GM23338 (cell line): ENCODE measurements around the gene NEU1. TPM values are rescaled to one million over a fixed set of nuclear protein-coding genes. Genes with fewer than 3 reads are reported as not detected.

Source experiments
- ATAC-seq: fragments of 200-7000 bp; cut with Tn5 transposase; 3 replicates; pipeline ENCODE4 v1.9.1; 2020
- DNase-seq: peaks from one replicate; pipeline ENCODE4 v3.0.0-alpha.2; 2015; ENCODE audit warnings: low spot score
- H2AFZ ChIP-seq: fragments of 200-600 bp; sonication (generic); 2 replicates; pipeline ENCODE4 v1.8.0; 2016; ENCODE audit warnings: antibody characterized with exemption, mild to moderate bottlenecking, moderate library complexity
- H3F3A ChIP-seq: fragments of 200-600 bp; sonication (generic); replicated peaks from 2 replicates; pipeline ENCODE4 v1.8.0; 2017; ENCODE audit warnings: antibody characterized with exemption, mixed run types, low read depth
- H3K27ac ChIP-seq: fragments of 200-600 bp; sonication (generic); 2 replicates; pipeline ENCODE4 v1.6.1; 2016; ENCODE audit warnings: low read depth
- H3K27me3 ChIP-seq: fragments of 200-600 bp; sonication (generic); 2 replicates; pipeline ENCODE4 v1.8.0; 2016; ENCODE audit warnings: mild to moderate bottlenecking, mixed run types, moderate library complexity; ENCODE audit not compliant: insufficient read depth
- H3K36me3 ChIP-seq: fragments of 200-600 bp; sonication (generic); 2 replicates; pipeline ENCODE4 v1.8.0; 2016; ENCODE audit warnings: mild to moderate bottlenecking; ENCODE audit not compliant: insufficient read depth
- H3K4me1 ChIP-seq: fragments of 200-600 bp; sonication (generic); 2 replicates; pipeline ENCODE4 v1.8.0; 2016; ENCODE audit warnings: mild to moderate bottlenecking, moderate library complexity; ENCODE audit not compliant: insufficient read depth
- H3K4me2 ChIP-seq: fragments of 200-600 bp; sonication (generic); 2 replicates; pipeline ENCODE4 v1.7.1; 2017; ENCODE audit warnings: mixed run types
- H3K4me3 ChIP-seq: fragments of 200-600 bp; sonication (generic); 2 replicates; pipeline ENCODE4 v1.6.1; 2016; ENCODE audit warnings: mixed run types
- H3K79me2 ChIP-seq: fragments of 200-600 bp; sonication (generic); replicated peaks from 2 replicates; pipeline ENCODE4 v1.8.0; 2017; ENCODE audit warnings: mild to moderate bottlenecking; ENCODE audit not compliant: insufficient read depth
- H3K9me2 ChIP-seq: fragments of 200-600 bp; sonication (generic); 2 replicates; pipeline ENCODE4 v1.8.0; 2017; ENCODE audit not compliant: insufficient read depth
- H4K20me1 ChIP-seq: fragments of 200-600 bp; sonication (generic); replicated peaks from 2 replicates; pipeline ENCODE4 v1.8.0; 2017; ENCODE audit warnings: mild to moderate bottlenecking; ENCODE audit not compliant: insufficient read depth
- H3K27ac Mint-ChIP-seq: 2 replicates; pipeline ENCODE4 v1.8.0; 2020; ENCODE audit warnings: inconsistent platforms, mild to moderate bottlenecking, moderate library complexity, mixed read lengths
- H3K27me3 Mint-ChIP-seq: 3 replicates; pipeline ENCODE4 v1.8.0; 2022; ENCODE audit warnings: low read depth, mild to moderate bottlenecking, moderate library complexity, mixed read lengths, inconsistent platforms; ENCODE audit not compliant: insufficient read depth, poor library complexity
- H3K36me3 Mint-ChIP-seq: 3 replicates; pipeline ENCODE4 v1.8.0; 2021; ENCODE audit warnings: low read depth, mild to moderate bottlenecking, inconsistent platforms, moderate library complexity, mixed read lengths
- H3K4me1 Mint-ChIP-seq: 3 replicates; pipeline ENCODE4 v1.8.0; 2020; ENCODE audit warnings: mild to moderate bottlenecking, inconsistent platforms, mixed read lengths
- H3K4me3 Mint-ChIP-seq: 3 replicates; pipeline ENCODE4 v1.8.0; 2021; ENCODE audit warnings: moderate library complexity, mild to moderate bottlenecking, inconsistent platforms, mixed read lengths
- H3K9me3 Mint-ChIP-seq: 3 replicates; pipeline ENCODE4 v1.8.0; 2020; ENCODE audit warnings: moderate library complexity, mild to moderate bottlenecking, inconsistent platforms, mixed read lengths
- CREB1 ChIP-seq: fragments of 250-450 bp; sonication (Bioruptor Pico); IDR thresholded peaks from 2 replicates; pipeline ENCODE4 v1.5.0; 2020; ENCODE audit warnings: low read depth, mild to moderate bottlenecking, moderate library complexity
- CTCF ChIP-seq, 2 experiments: fragments of 200-600 bp in 1 of 2; sonication (generic) in 1 of 2; conservative IDR thresholded peaks; 2 replicates each; pipeline versions ENCODE4 v1.5.1 to v1.6.1; 2016 to 2017; ENCODE audit warnings: antibody characterized with exemption in 2 of 2, low read depth in 2 of 2, mild to moderate bottlenecking in 2 of 2, moderate library complexity in 1 of 2
- ETS1 ChIP-seq: IDR thresholded peaks from 2 replicates; pipeline ENCODE4 v1.6.1; 2016; ENCODE audit warnings: antibody characterized with exemption
- EZH2 ChIP-seq: fragments of 200-600 bp; sonication (generic); IDR thresholded peaks from one replicate; pipeline ENCODE4 v1.8.0; 2017; ENCODE audit warnings: antibody characterized with exemption, mild to moderate bottlenecking, low read depth; ENCODE audit not compliant: unreplicated experiment
- EZH2phosphoT487 ChIP-seq: fragments of 200-600 bp; sonication (generic); IDR thresholded peaks from one replicate; pipeline ENCODE4 v1.8.1; 2018; ENCODE audit warnings: antibody characterized with exemption; ENCODE audit not compliant: unreplicated experiment
- JUNB ChIP-seq: IDR thresholded peaks from one replicate; pipeline ENCODE4 v1.6.1; 2016; ENCODE audit warnings: antibody characterized with exemption; ENCODE audit not compliant: unreplicated experiment
- NANOG ChIP-seq: IDR thresholded peaks from 2 replicates; pipeline ENCODE4 v1.6.1; 2016; ENCODE audit warnings: antibody characterized with exemption, borderline replicate concordance
- POLR2AphosphoS5 ChIP-seq: IDR thresholded peaks from 2 replicates; pipeline ENCODE4 v1.6.1; 2016; ENCODE audit warnings: antibody characterized with exemption, low read depth
- REST ChIP-seq: IDR thresholded peaks from one replicate; pipeline ENCODE4 v1.6.1; 2018; ENCODE audit warnings: antibody characterized with exemption; ENCODE audit not compliant: unreplicated experiment
- STAT1 ChIP-seq: IDR thresholded peaks from one replicate; pipeline ENCODE4 v1.6.1; 2016; ENCODE audit warnings: antibody characterized with exemption; ENCODE audit not compliant: unreplicated experiment
- ZNF114 ChIP-seq: fragments of 250-450 bp; sonication (Bioruptor Pico); IDR thresholded peaks from 2 replicates; pipeline ENCODE4 v1.5.0; 2020; ENCODE audit warnings: mild to moderate bottlenecking, moderate library complexity
- ZNF331 ChIP-seq: fragments of 250-450 bp; sonication (Bioruptor Pico); IDR thresholded peaks from 2 replicates; pipeline ENCODE4 v1.5.0; 2020; ENCODE audit warnings: low read depth, mild to moderate bottlenecking, moderate library complexity
- polyA plus RNA-seq: library from polyadenylated mRNA; unstranded; fragments of >200 nt; fragmentation: Nextera tagmentation; extraction: Ambion mirVana; gene quantifications from 2 replicates; pipeline ENCODE4 v1.2.1, GENCODE V29; 2016
- total RNA-seq: library from RNA; depleted of rRNA; stranded (reverse); fragments of >200 nt; shearing (Covaris generic); gene quantifications from 2 replicates; pipeline ENCODE4 v1.2.3, GENCODE V29; 2014
- TF ChIP-seq, protein P1 (sequence below): fragments of 250-450 bp; sonication (Bioruptor Pico); IDR thresholded peaks from 2 replicates; pipeline ENCODE4 v1.5.0; 2020; ENCODE audit warnings: mild to moderate bottlenecking, moderate library complexity

NEU1 gene
- total and polyA plus RNA-seq, 2 experiments from 2014 or later = 31.4 to 47.4 TPM

GRCh38 chr6:31883676-31884075, 21.1 kb upstream of the NEU1 start:
- TF ChIP-seq POLR2AphosphoS5 = no peak
- TF ChIP-seq STAT1 = no peak
- no peak for TF ChIP-seq ZNF114 (CRISPR knock-in tag)
- no peak for TF ChIP-seq CTCF (conservative IDR thresholded peaks at IDR 0.05; ENCODE audit: low read depth in 2 of 2)
- no peak for TF ChIP-seq NANOG
- TF ChIP-seq EZH2phosphoT487 = no peak
- TF ChIP-seq ETS1 = no peak
- TF ChIP-seq CREB1 (CRISPR knock-in tag) = no peak
- TF ChIP-seq JUNB = no peak
- TF ChIP-seq, protein P1, sequence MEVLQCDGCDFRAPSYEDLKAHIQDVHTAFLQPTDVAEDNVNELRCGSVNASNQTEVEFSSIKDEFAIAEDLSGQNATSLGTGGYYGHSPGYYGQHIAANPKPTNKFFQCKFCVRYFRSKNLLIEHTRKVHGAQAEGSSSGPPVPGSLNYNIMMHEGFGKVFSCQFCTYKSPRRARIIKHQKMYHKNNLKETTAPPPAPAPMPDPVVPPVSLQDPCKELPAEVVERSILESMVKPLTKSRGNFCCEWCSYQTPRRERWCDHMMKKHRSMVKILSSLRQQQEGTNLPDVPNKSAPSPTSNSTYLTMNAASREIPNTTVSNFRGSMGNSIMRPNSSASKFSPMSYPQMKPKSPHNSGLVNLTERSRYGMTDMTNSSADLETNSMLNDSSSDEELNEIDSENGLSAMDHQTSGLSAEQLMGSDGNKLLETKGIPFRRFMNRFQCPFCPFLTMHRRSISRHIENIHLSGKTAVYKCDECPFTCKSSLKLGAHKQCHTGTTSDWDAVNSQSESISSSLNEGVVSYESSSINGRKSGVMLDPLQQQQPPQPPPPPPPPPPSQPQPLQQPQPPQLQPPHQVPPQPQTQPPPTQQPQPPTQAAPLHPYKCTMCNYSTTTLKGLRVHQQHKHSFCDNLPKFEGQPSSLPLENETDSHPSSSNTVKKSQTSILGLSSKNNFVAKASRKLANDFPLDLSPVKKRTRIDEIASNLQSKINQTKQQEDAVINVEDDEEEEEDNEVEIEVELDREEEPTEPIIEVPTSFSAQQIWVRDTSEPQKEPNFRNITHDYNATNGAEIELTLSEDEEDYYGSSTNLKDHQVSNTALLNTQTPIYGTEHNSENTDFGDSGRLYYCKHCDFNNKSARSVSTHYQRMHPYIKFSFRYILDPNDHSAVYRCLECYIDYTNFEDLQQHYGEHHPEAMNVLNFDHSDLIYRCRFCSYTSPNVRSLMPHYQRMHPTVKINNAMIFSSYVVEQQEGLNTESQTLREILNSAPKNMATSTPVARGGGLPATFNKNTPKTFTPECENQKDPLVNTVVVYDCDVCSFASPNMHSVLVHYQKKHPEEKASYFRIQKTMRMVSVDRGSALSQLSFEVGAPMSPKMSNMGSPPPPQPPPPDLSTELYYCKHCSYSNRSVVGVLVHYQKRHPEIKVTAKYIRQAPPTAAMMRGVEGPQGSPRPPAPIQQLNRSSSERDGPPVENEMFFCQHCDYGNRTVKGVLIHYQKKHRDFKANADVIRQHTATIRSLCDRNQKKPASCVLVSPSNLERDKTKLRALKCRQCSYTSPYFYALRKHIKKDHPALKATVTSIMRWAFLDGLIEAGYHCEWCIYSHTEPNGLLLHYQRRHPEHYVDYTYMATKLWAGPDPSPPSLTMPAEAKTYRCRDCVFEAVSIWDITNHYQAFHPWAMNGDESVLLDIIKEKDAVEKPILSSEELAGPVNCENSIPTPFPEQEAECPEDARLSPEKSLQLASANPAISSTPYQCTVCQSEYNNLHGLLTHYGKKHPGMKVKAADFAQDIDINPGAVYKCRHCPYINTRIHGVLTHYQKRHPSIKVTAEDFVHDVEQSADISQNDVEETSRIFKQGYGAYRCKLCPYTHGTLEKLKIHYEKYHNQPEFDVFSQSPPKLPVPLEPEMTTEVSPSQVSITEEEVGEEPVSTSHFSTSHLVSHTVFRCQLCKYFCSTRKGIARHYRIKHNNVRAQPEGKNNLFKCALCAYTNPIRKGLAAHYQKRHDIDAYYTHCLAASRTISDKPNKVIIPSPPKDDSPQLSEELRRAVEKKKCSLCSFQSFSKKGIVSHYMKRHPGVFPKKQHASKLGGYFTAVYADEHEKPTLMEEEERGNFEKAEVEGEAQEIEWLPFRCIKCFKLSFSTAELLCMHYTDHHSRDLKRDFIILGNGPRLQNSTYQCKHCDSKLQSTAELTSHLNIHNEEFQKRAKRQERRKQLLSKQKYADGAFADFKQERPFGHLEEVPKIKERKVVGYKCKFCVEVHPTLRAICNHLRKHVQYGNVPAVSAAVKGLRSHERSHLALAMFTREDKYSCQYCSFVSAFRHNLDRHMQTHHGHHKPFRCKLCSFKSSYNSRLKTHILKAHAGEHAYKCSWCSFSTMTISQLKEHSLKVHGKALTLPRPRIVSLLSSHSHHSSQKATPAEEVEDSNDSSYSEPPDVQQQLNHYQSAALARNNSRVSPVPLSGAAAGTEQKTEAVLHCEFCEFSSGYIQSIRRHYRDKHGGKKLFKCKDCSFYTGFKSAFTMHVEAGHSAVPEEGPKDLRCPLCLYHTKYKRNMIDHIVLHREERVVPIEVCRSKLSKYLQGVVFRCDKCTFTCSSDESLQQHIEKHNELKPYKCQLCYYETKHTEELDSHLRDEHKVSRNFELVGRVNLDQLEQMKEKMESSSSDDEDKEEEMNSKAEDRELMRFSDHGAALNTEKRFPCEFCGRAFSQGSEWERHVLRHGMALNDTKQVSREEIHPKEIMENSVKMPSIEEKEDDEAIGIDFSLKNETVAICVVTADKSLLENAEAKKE = no peak
- no peak for TF ChIP-seq EZH2
- TF ChIP-seq REST = no peak
- no peak for TF ChIP-seq ZNF331 (CRISPR knock-in tag)
- Mint-ChIP-seq H3K4me1 (peaks cover 8% of the 10 kb centered on the region), H3K27ac (no peak overlapping the region), H3K27me3 (no peaks in the 10 kb centered on the region), H3K36me3 (peaks cover 89% of the 10 kb centered on the region), H3K9me3 (no peaks in the 10 kb centered on the region; the same call in 2 of the 3 replicates), H3K4me3 (no peak overlapping the region)
- H3K4me1 ChIP-seq = peaks cover 4% of the 10 kb centered on the region; the same call in 1 of the 2 replicates
- no peaks in the 10 kb centered on the region for H3K9me2 ChIP-seq
- H3K4me3 ChIP-seq = no peak overlapping the region
- H3K79me2 ChIP-seq = no peaks in the 10 kb centered on the region
- ATAC-seq (no peak), DNase-seq (no peak)
- no peak overlapping the region for H2AFZ ChIP-seq
- H3K4me2 ChIP-seq = no peak overlapping the region
- peaks cover 38% of the 10 kb centered on the region for H3K36me3 ChIP-seq
- H3K27me3 ChIP-seq = no peaks in the 10 kb centered on the region
- peaks cover 14% of the 10 kb centered on the region for H3F3A ChIP-seq
- H4K20me1 ChIP-seq = peaks cover 12% of the 10 kb centered on the region
- H3K27ac ChIP-seq = no peak overlapping the region
